GM18907 (cell line): ENCODE data around the gene CADM4.
"Not testable (repeated sequence)": the region's sequence is repeated elsewhere in the genome, so short reads cannot be mapped to it uniquely, and the experiment has no call there.

Source experiments
- ATAC-seq: cut with Tn5 transposase; IDR thresholded peaks from one replicate; pipeline ENCODE4 v1.9.1; 2021; ENCODE audit warnings: mild to moderate bottlenecking, moderate library complexity; ENCODE audit not compliant: unreplicated experiment

The CADM4 gene

GRCh38 chr19:43639519-43640423 is at the start of gene CADM4:
Gene CADM4 (minus strand): TSS chr19:43639850. CDS start chr19:43639790, 60 bp downstream.
- no peak for ATAC-seq

GRCh38 chr19:43688059-43688701 is 48.5 kb upstream of the CADM4 start:
- no peak for ATAC-seq

GRCh38 chr19:43687660-43687997 is 48.0 kb upstream of the CADM4 start:
- ATAC-seq: no peak

- no peak for ATAC-seq
Observed at GRCh38 chr19:43684326-43684725, 44.7 kb upstream of the CADM4 start.

- ATAC-seq: no peak
Observed at GRCh38 chr19:43683905-43684304, 44.3 kb upstream of the CADM4 start.

- no peak for ATAC-seq
Observed at GRCh38 chr19:43682824-43683661, 43.4 kb upstream of the CADM4 start.

- not testable (repeated sequence) for ATAC-seq
Observed at GRCh38 chr19:43682269-43682668, 42.6 kb upstream of the CADM4 start.

GRCh38 chr19:43681821-43682220 is 42.2 kb upstream of the CADM4 start:
- no peak for ATAC-seq

GRCh38 chr19:43678512-43679261 is 39.0 kb upstream of the CADM4 start:
- no peak for ATAC-seq

- ATAC-seq: no peak
Observed at GRCh38 chr19:43675906-43676305, 36.3 kb upstream of the CADM4 start.

- ATAC-seq: no peak
Observed at GRCh38 chr19:43675269-43675879, 35.7 kb upstream of the CADM4 start.

GRCh38 chr19:43674596-43674995 is 34.9 kb upstream of the CADM4 start:
- no peak for ATAC-seq

- no peak for ATAC-seq
Observed at GRCh38 chr19:43674183-43674582, 34.5 kb upstream of the CADM4 start.

GRCh38 chr19:43673637-43674036 is 34.0 kb upstream of the CADM4 start:
- ATAC-seq: no peak

GRCh38 chr19:43672061-43672679 is 32.5 kb upstream of the CADM4 start:
- no peak for ATAC-seq

GRCh38 chr19:43668406-43669109 is 28.9 kb upstream of the CADM4 start:
- peak; percentile 87 for ATAC-seq

- no peak for ATAC-seq
Observed at GRCh38 chr19:43667876-43668405, 28.3 kb upstream of the CADM4 start.

GRCh38 chr19:43667126-43667875 is 27.7 kb upstream of the CADM4 start:
- no peak for ATAC-seq
